Measurements from ENCODE around the gene ANAPC2.

Gene ANAPC2

DNA sequence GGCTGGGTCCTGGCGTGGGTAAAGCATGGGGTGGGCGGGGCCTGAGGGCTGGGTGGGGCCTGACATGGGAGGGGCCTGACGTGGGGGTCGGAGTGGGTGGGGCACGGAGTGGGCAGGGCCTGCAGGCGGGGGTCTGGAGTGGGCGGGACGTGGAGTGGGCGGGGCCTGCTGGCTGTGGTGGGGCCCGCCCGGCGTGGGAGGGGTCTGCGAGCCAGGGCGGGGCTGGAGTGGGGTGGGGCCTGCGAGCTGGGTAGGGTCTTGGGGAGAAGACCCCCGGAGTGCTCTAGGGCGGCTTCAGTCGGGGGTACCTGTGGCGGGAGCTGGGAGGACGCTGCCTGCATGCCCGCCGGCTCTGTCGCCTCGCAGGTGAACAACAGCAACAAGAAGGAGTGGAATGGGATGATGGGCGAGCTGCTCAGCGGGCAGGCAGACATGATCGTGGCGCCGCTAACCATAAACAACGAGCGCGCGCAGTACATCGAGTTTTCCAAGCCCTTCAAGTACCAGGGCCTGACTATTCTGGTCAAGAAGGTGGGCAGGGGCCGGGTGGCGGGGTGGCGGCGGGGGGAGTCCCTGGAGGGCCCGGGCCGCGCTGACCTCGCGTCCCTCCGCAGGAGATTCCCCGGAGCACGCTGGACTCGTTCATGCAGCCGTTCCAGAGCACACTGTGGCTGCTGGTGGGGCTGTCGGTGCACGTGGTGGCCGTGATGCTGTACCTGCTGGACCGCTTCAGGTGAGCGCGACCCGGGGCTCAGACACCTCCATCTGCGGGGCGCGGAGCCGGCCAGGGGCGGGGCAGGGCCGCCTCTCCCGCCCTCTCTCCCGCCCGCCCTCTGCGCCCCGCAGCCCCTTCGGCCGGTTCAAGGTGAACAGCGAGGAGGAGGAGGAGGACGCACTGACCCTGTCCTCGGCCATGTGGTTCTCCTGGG lies 26.5 kb downstream of the ANAPC2 start:
- Histone ChIP-seq H2AFZ (ENCODE audit: low read depth, low read length) (no peak overlapping the region), H3K4ac (ENCODE audit: low read depth in 1 of 2, low read length in 2 of 2) (no peak overlapping the region), H2BK15ac (ENCODE audit: low read depth, poor library complexity, severe bottlenecking) (no peak overlapping the region), H3K27me3 (ENCODE audit: control insufficient read depth in 1 of 2, insufficient read depth in 1 of 2, low read length in 2 of 2) (peaks cover 86 to 97% of the 10 kb centered on the region in 2 experiments), H3K4me1 (ENCODE audit: control insufficient read depth, insufficient read depth, low read depth, low read length) (peaks cover 20% of the 10 kb centered on the region), H3K36me3 (ENCODE audit: control insufficient read depth in 1 of 2, insufficient read depth in 2 of 2, low read depth in 1 of 2, low read length in 2 of 2) (no peaks in the 10 kb centered on the region), H4K8ac (ENCODE audit: low read length) (no peak overlapping the region), H3K9me3 (ENCODE audit: control insufficient read depth, low read length) (no peaks in the 10 kb centered on the region), H2BK120ac (ENCODE audit: low read depth, low read length) (no peak overlapping the region), H2BK5ac (ENCODE audit: low read depth, low read length, poor library complexity, severe bottlenecking) (no peak overlapping the region), H3K4me3 (ENCODE audit: insufficient read depth in 1 of 2, low read depth in 1 of 2, low read length in 2 of 2) (no peak overlapping the region), H3K79me1 (replicated peaks; ENCODE audit: low read length, poor library complexity, severe bottlenecking) (no peaks in the 10 kb centered on the region), H3K27ac (ENCODE audit: low read length, poor library complexity, severe bottlenecking) (no peak overlapping the region), H3K18ac (ENCODE audit: low read depth in 1 of 2, low read length in 2 of 2) (no peak overlapping the region), H3K14ac (ENCODE audit: low read length in 2 of 2) (no peak overlapping the region), H3K4me2 (ENCODE audit: low read length, poor library complexity, severe bottlenecking) (peak overlapping the region; percentile 33), H3K23ac (ENCODE audit: low read length in 2 of 2) (no peak overlapping the region), H2BK12ac (ENCODE audit: low read length in 2 of 2) (no peak overlapping the region), H4K91ac (ENCODE audit: low read length) (no peak overlapping the region), H2AK5ac (ENCODE audit: low read length, severe bottlenecking) (no peak overlapping the region), H3K9ac (ENCODE audit: low read length) (no peak overlapping the region)
- no peak for DNase-seq
- WGBS = 12% methylated on average over 60 of the region's 71 CpGs

DNA sequence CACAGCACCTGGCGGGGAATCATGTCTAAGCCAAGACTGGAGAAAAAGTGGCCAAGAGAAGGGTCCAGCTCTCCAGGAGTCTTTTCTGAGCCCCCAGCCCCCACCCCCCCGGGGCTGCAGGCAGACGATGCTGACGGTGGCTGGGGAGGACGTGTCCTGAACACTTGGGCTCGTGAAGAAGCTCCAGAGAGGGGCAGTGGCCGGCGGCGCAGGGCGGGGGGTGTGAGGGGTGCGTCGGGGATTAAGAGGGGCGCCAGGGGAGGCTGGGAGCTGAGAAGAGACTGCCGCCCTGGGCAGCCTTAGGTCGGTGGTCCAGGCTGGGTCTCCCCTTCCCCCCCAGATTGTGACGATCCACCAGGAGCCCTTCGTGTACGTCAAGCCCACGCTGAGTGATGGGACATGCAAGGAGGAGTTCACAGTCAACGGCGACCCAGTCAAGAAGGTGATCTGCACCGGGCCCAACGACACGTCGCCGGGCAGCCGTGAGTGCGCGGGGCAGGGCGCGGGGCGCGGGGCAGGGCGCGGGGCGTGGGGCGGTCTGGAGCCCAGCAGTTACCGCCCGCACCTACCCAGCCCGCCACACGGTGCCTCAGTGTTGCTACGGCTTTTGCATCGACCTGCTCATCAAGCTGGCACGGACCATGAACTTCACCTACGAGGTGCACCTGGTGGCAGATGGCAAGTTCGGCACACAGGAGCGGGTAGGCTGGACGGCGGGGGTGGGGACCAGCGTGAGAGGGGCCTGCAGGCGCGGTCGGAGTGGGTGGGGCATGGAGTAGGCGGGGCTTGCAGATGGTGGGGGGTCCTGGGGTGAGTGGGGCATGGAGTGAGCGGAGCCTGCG lies 27.4 kb downstream of the ANAPC2 start:
- no peak for DNase-seq
- no peak overlapping the region for H2AFZ ChIP-seq (ENCODE audit: low read depth, low read length)
- H3K14ac ChIP-seq (ENCODE audit: low read length in 2 of 2) = no peak overlapping the region
- 48% methylated on average over 53 of the region's 56 CpGs for WGBS
- no peak overlapping the region for H3K23ac ChIP-seq (ENCODE audit: low read length in 2 of 2)
- no peak overlapping the region for H3K27ac ChIP-seq (ENCODE audit: low read length, poor library complexity, severe bottlenecking)
- H2BK15ac ChIP-seq (ENCODE audit: low read depth, poor library complexity, severe bottlenecking) = no peak overlapping the region
- H3K27me3 ChIP-seq (ENCODE audit: control insufficient read depth in 1 of 2, insufficient read depth in 1 of 2, low read length in 2 of 2) = peaks cover 85 to 97% of the 10 kb centered on the region in 2 experiments
- no peaks in the 10 kb centered on the region for H3K9me3 ChIP-seq (ENCODE audit: control insufficient read depth, low read length)
- H3K4ac ChIP-seq (ENCODE audit: low read depth in 1 of 2, low read length in 2 of 2) = no peak overlapping the region
- H2BK5ac ChIP-seq (ENCODE audit: low read depth, low read length, poor library complexity, severe bottlenecking) = no peak overlapping the region
- no peak overlapping the region for H2BK120ac ChIP-seq (ENCODE audit: low read depth, low read length)
- H3K4me3 ChIP-seq (ENCODE audit: insufficient read depth in 1 of 2, low read depth in 1 of 2, low read length in 2 of 2) = no peak overlapping the region
- H4K8ac ChIP-seq (ENCODE audit: low read length) = no peak overlapping the region
- H3K9ac ChIP-seq (ENCODE audit: low read length) = no peak overlapping the region
- no peak overlapping the region for H3K18ac ChIP-seq (ENCODE audit: low read depth in 1 of 2, low read length in 2 of 2)
- H3K79me1 ChIP-seq (replicated peaks; ENCODE audit: low read length, poor library complexity, severe bottlenecking) = no peaks in the 10 kb centered on the region
- no peak overlapping the region for H4K91ac ChIP-seq (ENCODE audit: low read length)
- no peak overlapping the region for H2AK5ac ChIP-seq (ENCODE audit: low read length, severe bottlenecking)
- H3K4me2 ChIP-seq (ENCODE audit: low read length, poor library complexity, severe bottlenecking) = no peak overlapping the region
- peaks cover 27% of the 10 kb centered on the region for H3K4me1 ChIP-seq (ENCODE audit: control insufficient read depth, insufficient read depth, low read depth, low read length)
- peaks cover 0 to 4% of the 10 kb centered on the region in 2 experiments for H3K36me3 ChIP-seq (ENCODE audit: control insufficient read depth in 1 of 2, insufficient read depth in 2 of 2, low read depth in 1 of 2, low read length in 2 of 2)
- no peak overlapping the region for H2BK12ac ChIP-seq (ENCODE audit: low read length in 2 of 2)

DNA sequence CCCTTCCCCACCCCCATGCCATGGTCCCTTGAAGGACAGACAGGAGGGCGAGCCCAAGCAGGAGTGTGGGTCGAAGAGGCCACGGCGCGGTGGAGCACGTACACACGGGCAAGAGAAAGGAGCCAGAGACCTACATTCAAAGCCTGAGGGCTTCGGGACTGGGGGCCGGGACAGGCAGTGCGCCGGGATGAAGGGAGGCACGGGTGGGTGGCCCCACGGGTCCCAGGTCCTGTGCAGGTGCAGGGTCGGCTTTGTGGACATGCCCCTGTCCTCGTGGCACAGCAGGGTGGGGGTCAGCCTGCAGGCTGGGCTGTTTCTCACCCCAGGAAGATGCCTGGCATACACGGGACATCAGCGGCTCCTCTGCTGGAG lies 28.3 kb downstream of the ANAPC2 start:
- Histone ChIP-seq H3K23ac (ENCODE audit: low read length in 2 of 2) (no peak overlapping the region), H3K27ac (ENCODE audit: low read length, poor library complexity, severe bottlenecking) (no peak overlapping the region), H2AK5ac (ENCODE audit: low read length, severe bottlenecking) (no peak overlapping the region), H3K9me3 (ENCODE audit: control insufficient read depth, low read length) (no peaks in the 10 kb centered on the region), H3K9ac (ENCODE audit: low read length) (no peak overlapping the region), H3K79me1 (replicated peaks; ENCODE audit: low read length, poor library complexity, severe bottlenecking) (no peaks in the 10 kb centered on the region), H2BK12ac (ENCODE audit: low read length in 2 of 2) (no peak overlapping the region), H3K36me3 (ENCODE audit: control insufficient read depth in 1 of 2, insufficient read depth in 2 of 2, low read depth in 1 of 2, low read length in 2 of 2) (peaks cover 0 to 4% of the 10 kb centered on the region in 2 experiments), H2BK120ac (ENCODE audit: low read depth, low read length) (no peak overlapping the region), H3K14ac (ENCODE audit: low read length in 2 of 2) (no peak overlapping the region), H2BK5ac (ENCODE audit: low read depth, low read length, poor library complexity, severe bottlenecking) (no peak overlapping the region), H3K4me3 (ENCODE audit: insufficient read depth in 1 of 2, low read depth in 1 of 2, low read length in 2 of 2) (no peak overlapping the region), H3K4me2 (ENCODE audit: low read length, poor library complexity, severe bottlenecking) (no peak overlapping the region), H2AFZ (ENCODE audit: low read depth, low read length) (no peak overlapping the region), H4K91ac (ENCODE audit: low read length) (no peak overlapping the region), H3K4me1 (ENCODE audit: control insufficient read depth, insufficient read depth, low read depth, low read length) (peaks cover 27% of the 10 kb centered on the region), H2BK15ac (ENCODE audit: low read depth, poor library complexity, severe bottlenecking) (no peak overlapping the region), H4K8ac (ENCODE audit: low read length) (no peak overlapping the region), H3K4ac (ENCODE audit: low read depth in 1 of 2, low read length in 2 of 2) (no peak overlapping the region), H3K18ac (ENCODE audit: low read depth in 1 of 2, low read length in 2 of 2) (no peak overlapping the region), H3K27me3 (ENCODE audit: control insufficient read depth in 1 of 2, insufficient read depth in 1 of 2, low read length in 2 of 2) (peaks cover 85 to 97% of the 10 kb centered on the region in 2 experiments)
- DNase-seq = no peak
- WGBS = 89% methylated on average over 17 of the region's 17 CpGs
